ENCODE data around the gene CGB5. TPM values are rescaled to one million over a fixed set of nuclear protein-coding genes. Genes with fewer than 3 reads are reported as not detected.

Gene CGB5
- total and polyA plus RNA-seq, 9 of the 15 experiments (the other 6 are each of a cell fraction or from before 2014, with no cell fraction given): not detected

DNA sequence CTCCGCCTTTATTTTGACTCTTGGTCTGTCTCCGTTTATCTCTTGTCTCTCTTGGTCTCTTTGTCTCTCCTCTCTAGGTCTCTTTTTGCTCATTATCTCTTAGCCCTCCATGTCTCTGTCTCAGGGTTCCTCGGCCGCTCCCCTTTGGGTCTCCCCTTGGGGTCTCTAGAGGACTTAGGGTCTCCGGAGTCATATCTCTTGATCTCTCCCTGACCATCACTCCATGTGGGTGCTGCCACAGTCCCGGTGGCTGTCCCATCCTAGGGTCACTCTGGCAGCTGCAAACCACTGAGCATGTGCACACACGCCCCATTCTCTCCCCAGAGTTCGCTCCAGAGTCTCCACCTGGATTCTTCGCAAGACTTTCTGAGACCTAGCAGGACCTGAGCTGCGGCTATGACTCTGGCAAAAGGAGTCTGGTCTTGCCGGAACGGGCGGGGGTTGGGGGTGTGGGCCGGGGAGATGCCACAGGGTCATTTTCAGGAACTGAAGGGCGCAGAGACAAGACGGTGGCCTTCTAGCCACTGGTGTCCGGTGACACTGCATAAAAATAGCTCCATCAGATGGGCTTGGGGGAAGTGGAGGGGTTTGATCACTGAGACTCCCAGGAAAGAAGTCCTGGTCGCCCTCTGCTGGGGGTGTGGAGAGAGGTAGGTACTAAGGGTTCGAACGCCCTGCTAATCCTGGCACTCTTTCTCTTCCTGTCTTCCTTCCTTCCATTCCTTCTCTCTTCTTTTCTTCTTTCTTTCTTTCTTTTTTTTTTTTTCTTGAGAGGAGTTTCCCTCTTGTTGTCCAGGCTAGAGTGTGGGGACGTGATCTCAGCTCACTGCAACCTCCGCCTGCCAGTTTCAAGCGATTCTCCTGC, 30.1 kb downstream of the CGB5 start (continued):
- TF ChIP-seq MAZ (CRISPR knock-in tag; conservative IDR thresholded peaks at IDR 0.05 in 1 of 2, IDR thresholded peaks at IDR 0.05 in 1 of 2) (peak in 1 of 2 experiments; percentile 64; a peak in 2 of 4 replicates), RBM22 (IDR thresholded peaks at IDR 0.05; ENCODE audit: low read depth, low read length, poor library complexity, severe bottlenecking) (no peak), CHD2 (IDR thresholded peaks at IDR 0.05; ENCODE audit: low read depth, low read length) (no peak), NFYB (IDR thresholded peaks at IDR 0.05; ENCODE audit: extremely low read depth, insufficient read length) (no peak), BRF1 (IDR thresholded peaks at IDR 0.05; ENCODE audit: borderline replicate concordance, extremely low read depth, insufficient read length) (no peak), ZNF764 (CRISPR knock-in tag; IDR thresholded peaks at IDR 0.05; ENCODE audit: low read depth) (no peak), ZNF316 (IDR thresholded peaks at IDR 0.05) (peak; percentile 86), LARP7 (IDR thresholded peaks at IDR 0.05) (peak; percentile 51; the same call in 1 of the 2 replicates), GTF2A2 (tag; IDR thresholded peaks at IDR 0.05) (no peak), PHB2 (IDR thresholded peaks at IDR 0.05; ENCODE audit: low read depth) (peak; percentile 50; the same call in 1 of the 2 replicates), EHMT2 (IDR thresholded peaks at IDR 0.05) (no peak), ARID1B (IDR thresholded peaks at IDR 0.05) (peak; percentile 21; the same call in 1 of the 2 replicates), TCF7 (IDR thresholded peaks at IDR 0.05; ENCODE audit: borderline replicate concordance) (no peak), ZFP36 (IDR thresholded peaks at IDR 0.05; ENCODE audit: low read depth, low read length, partially characterized antibody) (no peak), ESRRB (CRISPR knock-in tag; IDR thresholded peaks at IDR 0.05; ENCODE audit: borderline replicate concordance) (no peak), KDM5B (IDR thresholded peaks at IDR 0.05; ENCODE audit: insufficient replicate concordance, low read depth, low read length) (peak; percentile 28), NRF1 (conservative IDR thresholded peaks at IDR 0.05 in 1 of 2, IDR thresholded peaks at IDR 0.05 in 1 of 2) (peak; percentile 26 to 38; a peak in 1 of 4 replicates), SMAD2 (IDR thresholded peaks at IDR 0.05; ENCODE audit: low read depth, low read length) (no peak), THRAP3 (IDR thresholded peaks at IDR 0.05; ENCODE audit: borderline replicate concordance) (no peak), BCOR (IDR thresholded peaks at IDR 0.05) (peak; percentile 61)
- TF ChIP-seq, protein P1, sequence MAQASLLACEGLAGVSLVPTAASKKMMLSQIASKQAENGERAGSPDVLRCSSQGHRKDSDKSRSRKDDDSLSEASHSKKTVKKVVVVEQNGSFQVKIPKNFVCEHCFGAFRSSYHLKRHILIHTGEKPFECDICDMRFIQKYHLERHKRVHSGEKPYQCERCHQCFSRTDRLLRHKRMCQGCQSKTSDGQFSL (CRISPR knock-in tag; IDR thresholded peaks at IDR 0.05): 0 out of 2 replicates have a peak, but pooled peaks have one; percentile 37
- TF ChIP-seq, protein P1 (tag; IDR thresholded peaks at IDR 0.05): no peak
- TF ChIP-seq, protein P2, sequence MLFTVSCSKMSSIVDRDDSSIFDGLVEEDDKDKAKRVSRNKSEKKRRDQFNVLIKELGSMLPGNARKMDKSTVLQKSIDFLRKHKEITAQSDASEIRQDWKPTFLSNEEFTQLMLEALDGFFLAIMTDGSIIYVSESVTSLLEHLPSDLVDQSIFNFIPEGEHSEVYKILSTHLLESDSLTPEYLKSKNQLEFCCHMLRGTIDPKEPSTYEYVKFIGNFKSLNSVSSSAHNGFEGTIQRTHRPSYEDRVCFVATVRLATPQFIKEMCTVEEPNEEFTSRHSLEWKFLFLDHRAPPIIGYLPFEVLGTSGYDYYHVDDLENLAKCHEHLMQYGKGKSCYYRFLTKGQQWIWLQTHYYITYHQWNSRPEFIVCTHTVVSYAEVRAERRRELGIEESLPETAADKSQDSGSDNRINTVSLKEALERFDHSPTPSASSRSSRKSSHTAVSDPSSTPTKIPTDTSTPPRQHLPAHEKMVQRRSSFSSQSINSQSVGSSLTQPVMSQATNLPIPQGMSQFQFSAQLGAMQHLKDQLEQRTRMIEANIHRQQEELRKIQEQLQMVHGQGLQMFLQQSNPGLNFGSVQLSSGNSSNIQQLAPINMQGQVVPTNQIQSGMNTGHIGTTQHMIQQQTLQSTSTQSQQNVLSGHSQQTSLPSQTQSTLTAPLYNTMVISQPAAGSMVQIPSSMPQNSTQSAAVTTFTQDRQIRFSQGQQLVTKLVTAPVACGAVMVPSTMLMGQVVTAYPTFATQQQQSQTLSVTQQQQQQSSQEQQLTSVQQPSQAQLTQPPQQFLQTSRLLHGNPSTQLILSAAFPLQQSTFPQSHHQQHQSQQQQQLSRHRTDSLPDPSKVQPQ (CRISPR knock-in tag; IDR thresholded peaks at IDR 0.05; ENCODE audit: borderline replicate concordance): no peak
- TF ChIP-seq, protein P3, sequence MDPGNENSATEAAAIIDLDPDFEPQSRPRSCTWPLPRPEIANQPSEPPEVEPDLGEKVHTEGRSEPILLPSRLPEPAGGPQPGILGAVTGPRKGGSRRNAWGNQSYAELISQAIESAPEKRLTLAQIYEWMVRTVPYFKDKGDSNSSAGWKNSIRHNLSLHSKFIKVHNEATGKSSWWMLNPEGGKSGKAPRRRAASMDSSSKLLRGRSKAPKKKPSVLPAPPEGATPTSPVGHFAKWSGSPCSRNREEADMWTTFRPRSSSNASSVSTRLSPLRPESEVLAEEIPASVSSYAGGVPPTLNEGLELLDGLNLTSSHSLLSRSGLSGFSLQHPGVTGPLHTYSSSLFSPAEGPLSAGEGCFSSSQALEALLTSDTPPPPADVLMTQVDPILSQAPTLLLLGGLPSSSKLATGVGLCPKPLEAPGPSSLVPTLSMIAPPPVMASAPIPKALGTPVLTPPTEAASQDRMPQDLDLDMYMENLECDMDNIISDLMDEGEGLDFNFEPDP (CRISPR knock-in tag; IDR thresholded peaks at IDR 0.05): no peak

Measured in K562 (cell line).